Duodenal mucosa (tissue), 2 donors: ENCODE measurements around the gene ITGAD.

Source experiments
- H3K27ac ChIP-seq: one replicate; pipeline ENCODE4 v1.7.0; 2013; ENCODE audit warnings: low read depth, low read length
- H3K27me3 ChIP-seq, 2 donors: one replicate each; pipeline ENCODE4 v1.7.0; 2013; ENCODE audit warnings: low read length in 2 of 2, control low read depth in 1 of 2; ENCODE audit not compliant: insufficient read depth in 2 of 2, control insufficient read depth in 1 of 2
- H3K36me3 ChIP-seq, 2 donors: one replicate each; pipeline ENCODE4 v1.7.0; 2013; ENCODE audit warnings: low read length in 2 of 2, control low read depth in 1 of 2; ENCODE audit not compliant: insufficient read depth in 2 of 2, control insufficient read depth in 1 of 2
- H3K4me1 ChIP-seq, 2 donors: one replicate each; pipeline ENCODE4 v1.7.0; 2013; ENCODE audit warnings: low read length in 2 of 2, control low read depth in 1 of 2; ENCODE audit not compliant: insufficient read depth in 2 of 2, control insufficient read depth in 1 of 2
- H3K4me3 ChIP-seq, 2 donors: one replicate each; pipeline ENCODE4 v1.7.0; 2013; ENCODE audit warnings: low read length in 2 of 2, low read depth in 1 of 2
- H3K9ac ChIP-seq, 2 donors: one replicate each; pipeline ENCODE4 v1.7.0; 2013; ENCODE audit warnings: low read length in 2 of 2, low read depth in 1 of 2
- H3K9me3 ChIP-seq, 2 donors: one replicate each; pipeline ENCODE4 v1.7.0; 2013; ENCODE audit warnings: low read length in 2 of 2, control low read depth in 1 of 2; ENCODE audit not compliant: control insufficient read depth in 1 of 2

ITGAD gene

DNA sequence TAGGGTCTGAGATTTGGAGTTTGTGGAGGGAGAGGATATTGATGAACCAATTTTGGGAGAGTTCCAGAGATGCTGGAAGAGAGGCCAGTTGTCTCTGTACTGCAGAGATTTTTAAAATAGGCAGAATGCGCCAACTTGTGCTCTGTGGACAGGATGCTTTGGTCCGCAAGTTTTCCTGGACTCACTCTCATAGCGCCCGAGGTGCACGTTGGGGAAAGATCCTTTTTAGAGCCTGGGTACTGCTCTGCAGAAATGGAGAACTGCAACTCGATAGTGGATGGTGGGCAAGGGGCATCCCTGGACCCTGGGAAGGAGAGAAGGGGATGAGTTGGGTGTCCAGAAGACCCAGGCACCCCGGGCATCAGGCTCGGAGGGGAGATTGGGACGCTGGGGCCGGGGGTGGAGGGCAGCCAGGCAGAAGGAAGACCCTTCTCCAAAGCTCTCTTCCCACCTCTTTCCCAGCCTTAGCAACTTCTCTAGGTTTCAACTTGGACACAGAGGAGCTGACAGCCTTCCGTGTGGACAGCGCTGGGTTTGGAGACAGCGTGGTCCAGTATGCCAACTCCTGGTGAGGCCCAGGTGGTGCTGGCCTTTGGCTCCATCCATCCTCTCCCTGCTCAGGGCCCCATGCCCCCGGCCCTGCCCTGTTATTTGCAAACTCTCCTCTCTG lies 37.6 kb upstream of the ITGAD start:
- peaks cover 0 to 2% of the 10 kb centered on the region in 2 donors for H3K9me3 ChIP-seq
- no peaks in the 10 kb centered on the region for H3K36me3 ChIP-seq
- H3K4me3 ChIP-seq, result peak overlapping the region in 1 of 2 donors; percentile 35
- no peak overlapping the region for H3K27ac ChIP-seq
- peaks cover 5 to 8% of the 10 kb centered on the region in 2 donors for H3K4me1 ChIP-seq
- H3K27me3 ChIP-seq, result no peaks in the 10 kb centered on the region
- peak overlapping the region in 1 of 2 donors; percentile 33 for H3K9ac ChIP-seq

DNA sequence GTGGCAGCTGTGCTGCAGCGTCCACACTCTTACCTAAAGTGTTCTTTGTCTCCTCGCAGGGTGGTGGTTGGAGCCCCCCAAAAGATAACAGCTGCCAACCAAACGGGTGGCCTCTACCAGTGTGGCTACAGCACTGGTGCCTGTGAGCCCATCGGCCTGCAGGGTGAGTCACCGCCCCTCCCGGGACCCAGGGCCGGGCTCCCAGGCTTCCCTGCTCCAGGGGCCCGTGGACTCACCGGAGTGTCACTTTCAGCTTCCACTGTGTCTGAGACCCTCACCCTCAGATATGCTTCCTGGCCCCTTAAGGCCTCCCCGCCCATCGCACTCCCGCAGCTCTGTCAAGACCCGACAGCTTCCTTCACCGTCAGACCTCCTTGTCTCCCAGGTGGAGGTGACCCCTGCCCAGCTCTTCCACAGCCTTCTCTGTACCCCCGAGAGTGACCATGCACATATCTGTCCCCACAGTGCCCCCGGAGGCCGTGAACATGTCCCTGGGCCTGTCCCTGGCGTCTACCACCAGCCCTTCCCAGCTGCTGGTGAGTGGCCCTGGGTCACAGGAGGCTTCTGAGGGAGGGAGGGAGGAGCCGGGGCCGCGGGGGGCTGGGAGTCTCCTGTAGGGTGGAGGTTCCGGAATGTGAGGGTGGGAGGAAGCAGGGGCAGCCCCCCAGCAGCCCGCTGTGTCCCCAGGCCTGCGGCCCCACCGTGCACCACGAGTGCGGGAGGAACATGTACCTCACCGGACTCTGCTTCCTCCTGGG lies 36.4 kb upstream of the ITGAD start:
- H3K9ac ChIP-seq, result no peak overlapping the region
- no peaks in the 10 kb centered on the region for H3K27me3 ChIP-seq
- no peaks in the 10 kb centered on the region for H3K36me3 ChIP-seq
- H3K4me1 ChIP-seq, result peaks cover 5 to 8% of the 10 kb centered on the region in 2 donors
- H3K27ac ChIP-seq, result no peak overlapping the region
- H3K4me3 ChIP-seq, result no peak overlapping the region
- H3K9me3 ChIP-seq, result no peaks in the 10 kb centered on the region

DNA sequence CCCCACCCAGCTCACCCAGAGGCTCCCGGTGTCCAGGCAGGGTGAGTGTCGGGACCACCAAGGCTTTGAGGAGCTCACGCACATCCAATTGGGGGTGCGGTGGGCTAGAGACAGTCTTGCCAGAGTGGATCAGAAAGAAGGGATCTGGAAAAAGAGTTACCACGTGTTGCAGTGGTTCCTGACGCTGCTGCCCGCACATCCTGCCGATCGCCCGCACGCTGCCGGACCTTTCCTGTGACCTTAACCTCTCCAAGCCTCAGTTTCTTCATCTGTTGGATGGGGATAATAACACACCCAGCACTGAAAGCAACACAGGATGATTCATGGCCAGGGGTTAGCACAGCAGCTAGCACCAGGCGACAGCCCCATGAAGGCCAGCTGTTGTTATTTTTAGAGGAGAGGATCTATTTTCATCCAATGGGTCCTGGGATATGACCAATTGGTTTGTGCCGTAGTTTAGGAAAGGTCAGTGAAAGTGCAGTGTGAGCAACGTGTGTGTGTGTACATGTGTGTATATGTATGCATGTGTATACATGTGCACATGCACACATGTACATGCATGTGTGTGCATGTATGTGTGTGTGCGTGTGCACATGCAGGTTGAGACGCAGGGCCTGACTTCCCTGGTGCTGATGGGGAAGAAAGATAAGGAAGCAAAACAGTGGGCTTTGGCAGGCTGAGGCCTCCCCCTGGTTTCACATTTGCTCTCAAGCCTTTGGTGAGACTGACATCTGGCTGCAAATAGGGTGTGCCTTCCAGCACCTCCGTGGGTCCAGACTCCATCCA lies 35.6 kb upstream of the ITGAD start:
- Histone ChIP-seq H3K27ac (no peak overlapping the region), H3K4me3 (no peak overlapping the region), H3K27me3 (no peaks in the 10 kb centered on the region), H3K4me1 (peaks cover 4 to 5% of the 10 kb centered on the region in 2 donors), H3K9ac (no peak overlapping the region), H3K36me3 (no peaks in the 10 kb centered on the region), H3K9me3 (no peaks in the 10 kb centered on the region)

DNA sequence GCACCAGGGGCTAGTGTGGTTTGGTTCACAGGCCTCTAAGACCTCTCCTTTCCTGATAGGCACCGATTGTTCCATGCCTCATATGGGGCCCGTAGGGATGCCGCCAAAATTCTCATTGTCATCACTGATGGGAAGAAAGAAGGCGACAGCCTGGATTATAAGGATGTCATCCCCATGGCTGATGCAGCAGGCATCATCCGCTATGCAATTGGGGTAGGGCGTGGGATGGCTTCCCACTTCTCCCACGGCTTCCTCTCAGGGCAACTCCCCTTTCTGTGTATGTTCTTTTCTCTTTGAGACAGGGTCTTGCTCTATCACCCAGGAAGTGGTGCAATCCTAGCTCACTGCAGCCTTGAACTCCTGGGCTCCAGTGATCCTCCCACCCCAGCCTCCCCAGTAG lies 32.9 kb upstream of the ITGAD start:
- H3K4me3 ChIP-seq, result no peak overlapping the region
- H3K4me1 ChIP-seq, result peaks cover 0 to 4% of the 10 kb centered on the region in 2 donors
- H3K36me3 ChIP-seq, result no peaks in the 10 kb centered on the region
- H3K27me3 ChIP-seq, result no peaks in the 10 kb centered on the region
- no peak overlapping the region for H3K9ac ChIP-seq
- H3K9me3 ChIP-seq, result no peaks in the 10 kb centered on the region
- no peak overlapping the region for H3K27ac ChIP-seq

DNA sequence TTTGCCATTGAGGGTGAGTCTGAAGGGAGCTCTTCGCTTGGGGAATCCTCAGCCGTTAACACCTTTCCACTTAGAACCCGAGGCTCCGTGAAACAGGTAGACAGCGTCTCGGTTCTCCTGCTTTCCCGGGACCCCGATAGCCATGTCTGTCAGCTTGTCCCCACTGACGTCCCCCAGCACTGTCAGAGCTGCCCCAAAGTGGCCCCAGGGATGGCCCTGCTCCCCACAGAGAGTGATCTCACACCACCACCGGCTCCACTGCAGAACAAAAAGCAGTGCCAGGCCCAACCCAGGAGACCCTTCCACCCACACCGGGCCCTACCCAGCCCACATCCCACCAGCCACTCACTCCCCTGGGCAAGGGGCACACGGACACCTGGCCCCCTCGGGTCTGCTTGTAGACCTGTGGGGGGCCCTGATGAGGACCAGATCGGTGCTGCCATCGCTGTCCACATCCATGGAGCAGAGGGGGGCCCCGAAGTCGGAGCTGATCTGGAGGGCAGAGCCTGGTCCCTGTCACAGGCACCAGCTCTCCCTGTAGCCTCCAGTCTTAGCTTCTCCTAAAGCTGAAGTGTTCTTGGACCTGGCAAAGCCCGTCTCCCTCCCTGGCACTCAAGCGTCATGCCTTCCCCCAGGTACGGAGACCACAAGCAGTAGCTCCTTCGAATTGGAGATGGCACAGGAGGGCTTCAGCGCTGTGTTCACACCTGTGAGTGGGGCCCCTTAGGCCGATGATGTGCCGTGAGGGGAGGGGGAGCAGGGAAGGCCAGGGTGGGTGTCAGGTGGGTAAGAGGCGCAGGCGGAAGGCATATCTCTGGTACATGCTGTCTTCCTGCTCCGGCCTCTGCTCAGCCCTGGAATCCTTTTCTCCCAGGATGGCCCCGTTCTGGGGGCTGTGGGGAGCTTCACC lies 31.7 kb upstream of the ITGAD start:
- Histone ChIP-seq H3K9ac (no peak overlapping the region), H3K27ac (no peak overlapping the region), H3K9me3 (no peaks in the 10 kb centered on the region), H3K36me3 (no peaks in the 10 kb centered on the region), H3K27me3 (no peaks in the 10 kb centered on the region), H3K4me1 (peaks cover 0 to 4% of the 10 kb centered on the region in 2 donors), H3K4me3 (no peak overlapping the region)

DNA sequence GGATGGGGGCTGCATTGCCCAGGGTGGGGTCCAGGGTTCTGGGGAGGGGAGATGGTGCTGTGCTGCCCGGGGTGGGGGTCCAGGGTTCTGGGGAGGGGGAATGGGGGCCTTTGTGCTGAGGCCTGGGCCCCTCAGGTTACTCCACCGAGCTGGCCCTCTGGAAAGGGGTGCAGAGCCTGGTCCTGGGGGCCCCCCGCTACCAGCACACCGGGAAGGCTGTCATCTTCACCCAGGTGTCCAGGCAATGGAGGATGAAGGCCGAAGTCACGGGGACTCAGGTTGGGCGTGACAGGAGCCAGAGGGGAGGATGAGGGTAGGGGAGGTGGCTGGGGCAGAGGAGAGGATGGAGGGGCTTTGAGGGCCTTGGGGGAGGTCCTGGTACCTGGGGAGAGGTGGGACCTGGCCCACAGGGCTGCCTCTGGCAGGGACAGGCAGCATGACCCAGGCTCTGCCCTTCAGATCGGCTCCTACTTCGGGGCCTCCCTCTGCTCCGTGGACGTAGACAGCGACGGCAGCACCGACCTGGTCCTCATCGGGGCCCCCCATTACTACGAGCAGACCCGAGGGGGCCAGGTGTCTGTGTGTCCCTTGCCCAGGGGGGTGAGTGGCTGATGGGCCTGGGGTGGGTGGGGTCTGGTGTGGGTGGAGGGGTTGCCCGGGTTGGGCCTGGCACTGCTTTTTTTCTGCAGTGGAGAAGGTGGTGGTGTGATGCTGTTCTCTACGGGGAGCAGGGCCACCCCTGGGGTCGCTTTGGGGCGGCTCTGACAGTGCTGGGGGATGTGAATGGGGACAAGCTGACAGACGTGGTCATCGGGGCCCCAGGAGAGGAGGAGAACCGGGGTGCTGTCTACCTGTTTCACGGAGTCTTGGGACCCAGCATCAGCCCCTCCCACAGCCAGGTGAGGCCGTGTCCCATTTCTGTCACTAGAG lies 30.4 kb upstream of the ITGAD start:
- Histone ChIP-seq H3K9ac (no peak overlapping the region), H3K36me3 (no peaks in the 10 kb centered on the region), H3K4me1 (peaks cover 0 to under 1% of the 10 kb centered on the region in 2 donors), H3K27me3 (no peaks in the 10 kb centered on the region), H3K4me3 (no peak overlapping the region), H3K27ac (no peak overlapping the region), H3K9me3 (no peaks in the 10 kb centered on the region)

DNA sequence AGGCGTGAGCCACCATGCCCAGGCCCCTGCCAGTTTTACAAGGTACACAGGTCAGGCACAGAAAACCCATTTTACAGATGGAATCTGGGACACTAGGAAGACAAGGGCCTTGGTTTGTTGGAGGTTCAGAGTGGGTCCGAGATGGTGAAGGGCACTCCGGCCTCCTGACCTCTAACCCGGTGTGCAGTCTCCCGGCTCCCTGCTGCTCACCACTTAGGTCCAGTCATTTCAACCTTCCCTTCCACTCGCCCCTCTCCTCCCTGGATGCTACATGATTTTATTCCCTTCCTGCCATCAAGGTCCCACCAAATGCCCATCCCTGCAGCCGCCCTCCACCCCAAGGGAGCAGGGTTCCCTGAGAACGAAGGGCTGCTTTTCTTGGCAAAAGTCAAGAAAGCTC lies 29.4 kb upstream of the ITGAD start:
- Histone ChIP-seq H3K27me3 (no peaks in the 10 kb centered on the region), H3K4me3 (no peak overlapping the region), H3K36me3 (no peaks in the 10 kb centered on the region), H3K9ac (no peak overlapping the region), H3K9me3 (no peaks in the 10 kb centered on the region), H3K4me1 (no peaks in the 10 kb centered on the region), H3K27ac (no peak overlapping the region)

DNA sequence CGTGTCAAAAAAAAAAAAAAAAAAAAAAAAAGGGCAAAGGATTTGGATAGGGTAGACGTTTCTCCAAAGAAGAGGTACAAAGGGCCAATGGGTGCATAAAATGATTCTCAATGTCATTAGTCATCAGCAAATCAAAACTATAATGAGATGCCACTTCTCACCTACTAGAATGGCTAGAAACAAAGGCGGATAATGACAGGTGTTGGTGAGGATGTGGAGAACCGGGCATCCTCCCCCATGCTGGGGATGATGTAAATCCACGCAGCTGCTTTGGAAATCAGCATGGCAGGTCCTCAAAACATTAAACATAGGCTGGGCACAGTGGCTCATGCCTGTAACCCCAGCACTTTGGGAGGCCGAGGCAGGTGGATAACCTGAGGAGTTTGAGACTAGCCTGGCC lies 28.7 kb upstream of the ITGAD start:
- Histone ChIP-seq H3K9me3 (no peaks in the 10 kb centered on the region), H3K27ac (no peak overlapping the region), H3K36me3 (no peaks in the 10 kb centered on the region), H3K9ac (no peak overlapping the region), H3K4me3 (no peak overlapping the region), H3K27me3 (no peaks in the 10 kb centered on the region), H3K4me1 (no peaks in the 10 kb centered on the region)
